GM21737 (cell line): ENCODE data around the gene AOPEP.
A peak's percentile ranks its signal among the peaks of the same experiment; 100 is the strongest.
"Not testable (repeated sequence)": the region's sequence is repeated elsewhere in the genome, so short reads cannot be mapped to it uniquely, and the experiment has no call there.

Experiments used
- ATAC-seq: cut with Tn5 transposase; IDR thresholded peaks from one replicate; pipeline ENCODE4 v1.9.1; 2021; ENCODE audit warnings: mild to moderate bottlenecking, moderate library complexity; ENCODE audit not compliant: unreplicated experiment

The AOPEP gene

DNA sequence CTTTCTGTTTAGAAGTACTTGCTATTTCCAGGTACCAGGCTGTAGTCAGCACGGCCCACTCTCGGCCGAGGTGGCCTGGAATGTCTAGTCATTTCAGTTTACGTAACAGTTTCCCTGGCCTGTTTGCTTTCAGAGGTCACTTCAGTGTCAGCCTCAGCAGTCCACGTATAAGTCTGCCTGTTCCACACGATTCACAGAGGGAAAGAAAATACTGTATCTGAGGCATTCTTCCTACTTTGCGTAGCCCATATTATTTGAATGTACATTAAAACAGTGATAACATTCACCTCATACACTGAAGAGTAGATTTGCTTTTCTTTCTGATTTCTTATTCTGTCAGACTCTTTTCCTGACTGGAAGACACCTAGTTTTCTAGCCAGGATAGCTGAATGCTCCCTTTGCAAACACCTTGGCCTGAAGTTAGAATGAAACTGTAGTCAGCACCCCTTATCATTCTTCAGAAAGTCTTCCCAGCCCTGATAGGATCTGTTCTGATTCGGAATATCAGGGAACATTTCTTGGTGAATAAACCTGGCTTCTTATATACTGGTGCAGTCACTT lies 140.9 kb downstream of the AOPEP start:
- ATAC-seq, result no peak

DNA sequence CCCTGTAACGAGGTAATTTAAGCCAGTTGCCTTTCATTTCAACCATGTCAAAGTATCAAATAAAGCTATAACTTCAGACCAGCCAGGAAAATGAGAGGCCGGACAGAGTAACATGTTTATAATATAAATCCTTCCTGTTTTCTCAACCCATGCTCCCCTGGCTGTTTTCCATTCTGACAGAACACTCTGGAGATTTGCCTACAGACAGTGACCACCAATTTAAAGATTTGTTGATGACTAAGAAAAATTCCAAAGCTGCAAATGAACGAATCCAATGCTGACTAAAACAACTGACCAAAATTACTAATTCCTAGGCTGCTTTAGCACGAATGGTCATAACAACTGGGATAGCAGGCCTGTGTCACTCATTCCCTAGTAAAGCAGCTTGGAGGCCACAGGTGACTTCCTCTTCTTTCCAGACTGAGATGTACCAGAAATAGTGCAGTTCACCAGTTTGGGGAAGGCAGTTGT lies 141.4 kb downstream of the AOPEP start:
- no peak for ATAC-seq

GRCh38 chr9:94868464-94868863 lies 142.0 kb downstream of the AOPEP start:
- no peak for ATAC-seq

DNA sequence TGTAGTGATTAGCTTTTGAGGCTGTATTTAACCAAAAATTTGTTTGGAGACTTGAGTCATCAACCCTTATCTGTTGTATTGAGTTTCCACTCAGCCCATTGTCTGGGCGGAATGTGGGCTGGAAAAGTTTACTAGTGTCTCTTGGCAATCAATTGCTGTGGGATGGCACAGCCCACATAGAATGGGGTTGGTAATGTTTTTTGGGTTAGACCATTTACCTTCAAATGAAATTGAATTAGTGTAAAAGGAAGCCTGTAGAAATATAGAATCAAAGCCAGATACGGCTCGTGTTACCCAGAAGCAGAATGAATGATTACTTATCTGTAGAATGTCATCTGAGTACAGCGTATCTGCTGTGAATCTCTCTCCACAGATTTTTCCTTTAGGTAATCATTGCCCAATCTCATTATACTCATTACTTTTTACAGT lies 142.9 kb downstream of the AOPEP start:
- no peak for ATAC-seq

GRCh38 chr9:94870465-94870792 lies 143.9 kb downstream of the AOPEP start:
- ATAC-seq, result no peak

DNA sequence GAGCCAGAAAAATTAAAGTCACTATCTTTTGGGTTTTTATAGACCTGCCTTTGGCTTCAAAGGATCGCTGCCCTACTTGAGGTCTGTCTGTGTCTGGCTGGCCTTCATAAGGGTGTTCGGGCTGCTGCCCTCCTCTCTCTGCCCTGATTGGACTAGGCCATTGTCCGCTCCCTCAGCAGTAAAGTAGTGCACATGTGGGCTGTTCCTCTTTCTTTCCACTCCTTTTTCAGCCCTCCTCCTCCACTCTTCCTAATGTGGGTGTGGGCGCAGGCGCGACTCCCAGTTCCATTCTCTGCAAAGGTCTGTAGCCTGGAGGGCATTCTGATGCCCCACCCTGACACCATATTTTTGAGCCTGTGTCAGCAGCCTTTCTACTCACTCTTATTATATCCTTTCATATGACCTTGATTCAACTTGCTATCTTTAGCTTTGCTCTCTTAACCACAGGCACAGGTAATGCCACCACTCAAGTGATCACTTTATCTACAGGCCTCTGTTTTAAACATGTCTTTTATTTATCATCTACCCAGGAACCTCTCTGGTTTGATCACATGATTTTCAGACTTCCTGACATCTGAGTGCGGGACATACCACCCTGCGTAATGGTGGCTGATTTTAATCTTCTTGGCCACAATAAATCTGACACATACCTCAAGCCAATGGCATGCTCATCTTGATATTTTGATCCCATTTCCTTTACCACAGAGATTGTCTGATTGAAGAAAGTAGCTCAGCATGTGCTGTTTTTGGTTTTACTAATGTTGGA lies 144.5 kb downstream of the AOPEP start:
- no peak for ATAC-seq

DNA sequence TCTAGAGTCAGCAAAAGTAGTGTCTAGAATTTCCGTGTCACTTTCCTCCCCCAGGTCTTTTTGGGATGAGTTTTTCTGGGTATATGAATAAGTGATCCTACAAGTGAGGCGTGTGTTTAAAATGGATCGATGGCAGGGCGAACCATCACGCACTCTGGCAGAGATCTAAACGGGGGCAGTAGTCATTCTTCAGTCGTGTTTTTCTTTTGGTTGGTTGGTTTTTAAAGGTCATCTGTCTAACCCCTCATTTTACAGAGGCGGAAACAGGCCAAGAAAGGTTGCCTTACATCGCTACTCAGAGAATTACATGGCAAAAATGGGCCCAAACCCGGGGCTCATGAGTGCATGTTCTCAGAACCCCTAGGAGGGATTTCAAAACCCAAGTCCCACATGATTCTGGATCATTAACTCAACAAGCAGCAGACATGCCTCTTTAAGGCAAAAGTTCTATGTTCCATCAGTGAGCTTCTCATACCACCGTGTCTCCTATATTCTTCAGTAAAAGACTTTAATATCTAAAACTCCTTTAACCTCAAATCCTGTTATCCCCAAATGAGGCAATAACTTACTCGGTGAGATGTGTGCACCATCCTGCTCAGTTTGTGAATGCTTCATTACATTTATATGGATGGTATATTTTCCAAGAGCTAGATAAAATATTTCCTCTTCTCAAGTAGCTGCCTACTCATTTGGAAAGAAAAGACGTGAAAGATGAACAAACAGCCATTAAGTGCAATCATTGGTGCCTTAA lies 145.8 kb downstream of the AOPEP start:
- no peak for ATAC-seq

DNA sequence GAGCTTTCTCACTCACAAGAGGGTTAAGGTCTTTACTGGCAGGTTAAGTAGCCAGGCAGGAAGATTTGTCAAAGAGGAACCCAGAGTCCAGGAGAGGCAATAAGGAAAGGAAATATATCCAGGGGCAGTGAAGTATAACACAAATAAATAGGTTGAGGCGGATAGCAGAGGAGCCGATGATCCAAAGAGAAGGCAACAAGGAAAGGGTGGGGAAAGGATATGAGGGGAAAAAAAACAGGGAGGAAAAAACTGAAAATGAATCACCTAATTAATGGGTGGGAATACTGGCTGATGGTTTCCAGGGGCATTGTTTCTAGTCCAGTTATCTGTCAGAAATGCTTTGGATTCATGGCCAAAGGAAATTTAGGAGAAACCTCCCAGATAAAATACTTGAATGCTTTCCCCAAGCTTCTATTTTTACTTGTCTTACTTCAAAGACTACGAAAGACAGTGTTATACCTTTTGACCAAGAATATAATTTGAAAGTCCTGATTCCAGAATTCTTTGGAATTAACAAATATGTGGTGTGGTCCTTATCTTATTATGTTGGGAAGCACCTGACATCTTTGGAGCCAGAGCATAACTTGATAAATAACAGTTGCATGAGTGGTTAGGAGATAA lies 146.5 kb downstream of the AOPEP start:
- ATAC-seq, result no peak

GRCh38 chr9:94874316-94874715 lies 147.8 kb downstream of the AOPEP start:
- ATAC-seq, result no peak

GRCh38 chr9:94875300-94876020 lies 149.0 kb downstream of the AOPEP start:
- peak; percentile 67 for ATAC-seq

DNA sequence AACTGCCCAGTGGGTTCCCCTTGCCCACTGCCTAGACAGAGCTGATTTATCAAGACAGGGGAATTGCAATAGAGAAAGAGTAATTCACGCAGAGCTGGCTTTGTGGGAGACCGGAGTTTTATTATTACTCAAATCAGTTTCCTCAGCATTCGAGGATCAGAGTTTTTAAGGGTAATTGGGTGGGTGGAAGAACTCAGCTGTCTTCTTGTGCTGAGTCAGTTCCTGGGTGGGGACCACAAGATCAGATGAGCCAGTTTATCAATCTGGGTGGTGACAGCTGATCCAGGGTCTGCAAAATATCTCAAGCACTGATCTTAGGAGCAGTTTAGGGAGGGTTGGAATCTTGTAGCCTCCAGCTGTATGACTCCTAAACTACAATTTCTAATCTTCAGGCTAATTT lies 152.3 kb downstream of the AOPEP start:
- ATAC-seq, result not testable (repeated sequence)

- no peak for ATAC-seq
Observed at GRCh38 chr9:94879230-94879629, 152.7 kb downstream of the AOPEP start.

- ATAC-seq, result no peak
Observed at GRCh38 chr9:94881023-94881422, 154.5 kb downstream of the AOPEP start.

DNA sequence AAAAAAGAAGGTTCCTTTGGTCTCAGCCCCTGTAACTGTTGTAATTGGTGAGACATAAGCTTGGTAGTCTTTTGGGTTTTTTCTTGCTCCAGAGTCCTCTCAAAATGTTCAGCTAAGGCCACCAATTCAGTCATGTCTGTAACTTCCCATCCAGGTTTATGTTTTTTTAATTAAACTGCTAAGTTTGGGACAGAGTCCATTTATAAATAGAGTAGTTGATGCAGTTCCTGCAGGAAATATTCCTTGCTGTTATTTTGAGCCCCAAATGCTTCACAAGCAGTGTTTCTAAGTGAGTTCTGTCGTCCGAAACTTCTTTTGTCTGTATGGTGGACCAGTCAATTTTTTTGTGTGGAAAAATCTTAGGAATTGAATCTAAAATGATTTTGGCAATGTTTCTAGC lies 155.0 kb downstream of the AOPEP start:
- ATAC-seq, result no peak

- ATAC-seq, result no peak
Observed at GRCh38 chr9:94881940-94882339, 155.4 kb downstream of the AOPEP start.

DNA sequence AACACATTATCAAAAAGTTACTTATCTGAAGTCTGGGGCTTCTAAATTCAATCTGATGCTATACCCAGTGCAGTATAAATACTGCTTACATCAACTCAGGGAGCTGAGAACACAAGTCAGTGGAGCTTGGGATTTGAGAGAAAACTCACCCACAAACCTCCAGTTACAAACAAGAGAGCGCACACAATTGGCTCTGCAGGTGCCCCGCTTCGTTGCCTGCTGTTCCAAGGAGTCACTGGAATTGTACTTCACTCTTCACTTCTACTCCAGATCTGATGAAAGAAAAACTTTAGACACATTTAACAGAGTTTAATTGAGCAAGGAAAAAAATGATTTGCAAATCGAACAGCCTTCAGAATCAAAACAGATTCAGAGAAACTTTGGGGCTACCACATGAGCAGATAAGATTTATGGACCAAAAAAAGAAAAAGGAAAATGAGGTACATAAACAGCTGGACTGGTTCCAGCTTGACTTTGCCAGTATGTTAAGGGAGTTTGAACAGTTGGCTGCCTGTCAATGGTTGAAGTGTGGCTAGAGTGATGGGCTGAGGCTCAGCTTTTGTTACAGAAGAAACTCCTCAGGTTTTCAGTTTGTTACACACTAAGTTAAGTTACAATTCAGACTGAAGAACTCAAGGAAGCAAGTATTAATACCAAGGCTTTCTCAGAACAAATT lies 156.6 kb downstream of the AOPEP start:
- no peak for ATAC-seq

- no peak for ATAC-seq
Observed at GRCh38 chr9:94885854-94886447, 159.5 kb downstream of the AOPEP start.

GRCh38 chr9:94887721-94888120 lies 161.2 kb downstream of the AOPEP start:
- no peak for ATAC-seq

GRCh38 chr9:94888775-94889174 lies 162.3 kb downstream of the AOPEP start:
- no peak for ATAC-seq

DNA sequence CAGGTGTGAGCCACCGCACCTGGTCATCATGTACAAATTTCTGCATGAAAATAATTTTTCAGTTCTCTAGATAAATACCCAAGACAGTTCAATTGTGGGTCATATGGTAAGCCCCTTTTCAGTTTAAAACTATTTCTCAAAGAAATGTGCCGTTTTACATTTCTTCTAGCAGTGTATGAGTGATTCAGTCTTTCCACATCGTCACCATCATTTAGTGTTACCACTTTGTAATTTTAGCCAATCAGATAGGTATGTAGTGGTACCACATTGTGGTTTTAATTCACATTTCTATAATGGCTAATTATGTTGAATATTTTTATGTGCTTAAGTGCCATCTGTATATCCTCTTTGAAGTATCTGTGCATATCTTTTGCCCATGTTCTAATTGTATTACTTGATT lies 163.1 kb downstream of the AOPEP start:
- ATAC-seq, result no peak
